KOPT-K1 (cell line): Measurements from ENCODE around the gene NKAIN4.

Source experiments
- H3K27ac ChIP-seq: fragments of 200-600 bp; sonication (generic); 2 replicates; pipeline ENCODE4 v1.5.1; 2016; ENCODE audit warnings: antibody characterized with exemption, mild to moderate bottlenecking, low read depth, low read length; ENCODE audit not compliant: poor library complexity, severe bottlenecking
- H3K36me3 ChIP-seq: fragments of 200-600 bp; sonication (generic); 2 replicates; pipeline ENCODE4 v1.5.1; 2017; ENCODE audit warnings: antibody characterized with exemption, mild to moderate bottlenecking, low read length, moderate library complexity; ENCODE audit not compliant: insufficient read depth
- H3K9me3 ChIP-seq: fragments of 200-600 bp; sonication (generic); 2 replicates; pipeline ENCODE4 v1.5.1; 2017; ENCODE audit warnings: antibody characterized with exemption, low read length, mild to moderate bottlenecking; ENCODE audit not compliant: insufficient read depth, poor library complexity, severe bottlenecking

The NKAIN4 gene

GRCh38 chr20:63202811-63203526 is 51.3 kb downstream of the NKAIN4 start:
- no peak overlapping the region for H3K27ac ChIP-seq
- no peaks in the 10 kb centered on the region for H3K9me3 ChIP-seq
- peaks cover 100% of the 10 kb centered on the region for H3K36me3 ChIP-seq

GRCh38 chr20:63202021-63202420 is 52.2 kb downstream of the NKAIN4 start:
- H3K27ac ChIP-seq = no peak overlapping the region
- no peaks in the 10 kb centered on the region for H3K9me3 ChIP-seq
- peaks cover 100% of the 10 kb centered on the region for H3K36me3 ChIP-seq

GRCh38 chr20:63198606-63199005 is 55.7 kb downstream of the NKAIN4 start:
- H3K27ac ChIP-seq = no peak overlapping the region
- peaks cover 99% of the 10 kb centered on the region for H3K36me3 ChIP-seq
- H3K9me3 ChIP-seq = no peaks in the 10 kb centered on the region

GRCh38 chr20:63196768-63197470 is 57.3 kb downstream of the NKAIN4 start:
- peaks cover 82% of the 10 kb centered on the region for H3K36me3 ChIP-seq
- H3K27ac ChIP-seq = no peak overlapping the region
- H3K9me3 ChIP-seq = no peaks in the 10 kb centered on the region

GRCh38 chr20:63194797-63195173 is 59.5 kb downstream of the NKAIN4 start:
- Histone ChIP-seq H3K27ac (no peak overlapping the region), H3K36me3 (peaks cover 61% of the 10 kb centered on the region), H3K9me3 (no peaks in the 10 kb centered on the region)

- H3K36me3 ChIP-seq = peaks cover 55% of the 10 kb centered on the region
- H3K27ac ChIP-seq = no peak overlapping the region
These were observed 60.1 kb downstream of the NKAIN4 start for GRCh38 chr20:63194007-63194796.

GRCh38 chr20:63192721-63193120 is 61.5 kb downstream of the NKAIN4 start:
- Histone ChIP-seq H3K27ac (no peak overlapping the region), H3K36me3 (peaks cover 40% of the 10 kb centered on the region)

More at GRCh38 chr20:63194007-63194796, 60.1 kb downstream of the NKAIN4 start:
- H3K9me3 ChIP-seq = no peaks in the 10 kb centered on the region

GRCh38 chr20:63191400-63191799 is 62.9 kb downstream of the NKAIN4 start:
- Histone ChIP-seq H3K36me3 (peaks cover 27% of the 10 kb centered on the region), H3K9me3 (no peaks in the 10 kb centered on the region), H3K27ac (no peak overlapping the region)

More at GRCh38 chr20:63192721-63193120, 61.5 kb downstream of the NKAIN4 start:
- H3K9me3 ChIP-seq = no peaks in the 10 kb centered on the region

GRCh38 chr20:63190828-63191227 is 63.4 kb downstream of the NKAIN4 start:
- Histone ChIP-seq H3K9me3 (no peaks in the 10 kb centered on the region), H3K27ac (no peak overlapping the region), H3K36me3 (peaks cover 21% of the 10 kb centered on the region)
